Left lung (tissue), 10 donors: ENCODE measurements around the gene CCDC92. TPM values are rescaled to one million over a fixed set of nuclear protein-coding genes. Genes with fewer than 3 reads are reported as not detected.

Source experiments
- ATAC-seq: fragments of 200-7000 bp; cut with Tn5 transposase; one replicate; pipeline ENCODE4 v1.9.1; 2020; ENCODE audit warnings: moderate library complexity
- DNase-seq, 4 donors: peaks; one replicate each; pipeline ENCODE4 v3.0.0-alpha.2; 2013 to 2020
- H3K27ac ChIP-seq, 2 donors: fragments of 200-600 bp; sonication (generic) in 1 of 2; one replicate each; pipeline versions ENCODE4 v1.5.0 to v1.8.0; 2020 to 2021
- H3K27me3 ChIP-seq, 2 donors: fragments of 200-600 bp; sonication (generic) in 1 of 2; one replicate each; pipeline versions ENCODE4 v1.5.0 to v1.8.0; 2020 to 2021
- H3K36me3 ChIP-seq, 2 donors: fragments of 200-600 bp; sonication (generic) in 1 of 2; one replicate each; pipeline versions ENCODE4 v1.5.0 to v1.8.0; 2020 to 2021
- H3K4me1 ChIP-seq, 2 donors: fragments of 200-600 bp; one replicate each; pipeline ENCODE4 v1.8.0; 2021
- H3K4me3 ChIP-seq, 2 donors: fragments of 200-600 bp; sonication (generic) in 1 of 2; one replicate each; pipeline versions ENCODE4 v1.5.0 to v1.8.0; 2020 to 2021; ENCODE audit warnings: mild to moderate bottlenecking in 1 of 2
- H3K9me3 ChIP-seq, 2 donors: fragments of 200-600 bp; sonication (generic) in 1 of 2; one replicate each; pipeline versions ENCODE4 v1.5.0 to v1.8.0; 2020 to 2021
- intact Hi-C, 2 donors: fragments of 100-400 bp; cut with DNase I; formaldehyde crosslinking; loops; one replicate each; pipeline versions ENCODE4 v1.11.2 to v1.14.2; 2022
- polyA plus RNA-seq, 6 donors: library from polyadenylated mRNA; unstranded; fragments of 120-200 nt; gene quantifications; one replicate each; pipeline ENCODE4 v1.2.1, GENCODE V29; 2013; ENCODE audit not compliant: insufficient read length in 6 of 6
- total RNA-seq, 2 donors: library from RNA; stranded (reverse); fragmentation: NEBNext Ultra II Directional; extraction: Animal tissue kit (Norgen Biotek cat#: 25700); gene quantifications; one replicate each; pipeline ENCODE4 v1.2.1, GENCODE V29; 2021
- TF ChIP-seq, protein P1 (sequence below), 2 donors: fragments of 200-600 bp; sonication (generic) in 1 of 2; IDR thresholded peaks; one replicate each; pipeline versions ENCODE4 v1.5.0 to v1.8.0; 2021; ENCODE audit warnings: antibody characterized with exemption in 2 of 2
- donor health status: DM: no; HTN: yes; CAD: no.
- donor health status: DM: no; HTN: no; CAD: no.

CCDC92 gene
- total and polyA plus RNA-seq, 8 donors: 40.2 to 68.7 (median 58.1) TPM

DNA sequence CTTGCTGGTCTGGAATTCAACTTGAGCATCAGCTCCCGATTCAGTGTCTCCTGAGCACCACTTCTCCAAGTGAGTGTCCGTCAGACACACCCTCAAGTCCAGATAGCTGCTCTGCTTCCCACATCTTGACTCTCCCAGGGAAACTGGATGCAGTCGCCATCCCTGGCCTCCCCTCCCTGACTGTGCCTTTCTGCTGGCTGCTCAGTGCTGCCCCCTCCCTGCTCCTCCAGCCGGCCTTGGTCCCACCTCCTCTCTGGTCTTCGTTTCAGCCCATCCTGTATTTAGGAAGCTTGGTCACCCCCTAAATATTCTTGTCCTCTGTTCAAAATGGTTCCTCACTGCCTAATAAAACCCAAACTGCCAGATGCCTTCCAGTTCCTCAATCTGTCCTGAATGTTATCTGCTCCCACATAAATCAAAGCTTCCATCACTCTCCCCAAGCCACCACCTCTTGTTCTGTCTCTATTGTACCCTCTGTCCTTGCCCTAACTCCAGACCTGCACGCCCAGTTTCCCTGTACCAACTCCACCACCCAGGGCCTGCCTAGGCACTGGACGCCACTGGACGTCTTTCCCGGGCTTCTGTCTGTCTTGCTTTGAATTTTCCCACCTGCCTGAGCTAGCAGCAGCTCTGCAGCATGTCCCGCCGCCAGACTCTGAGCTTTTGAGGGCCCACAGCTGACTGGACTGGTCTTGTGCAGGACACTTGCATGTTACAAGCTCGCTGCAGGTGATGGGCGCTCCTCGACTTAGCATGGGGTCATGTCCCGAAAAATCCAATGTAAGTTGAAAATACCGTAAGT is 33.8 kb downstream of the CCDC92 start:
- H3K27me3 ChIP-seq: no peaks in the 10 kb centered on the region
- peaks cover 12 to 23% of the 10 kb centered on the region in 2 donors for H3K4me1 ChIP-seq
- no peak overlapping the region for H3K4me3 ChIP-seq
- ATAC-seq: peak; percentile 11
- peak overlapping the region in 1 of 2 donors; percentile 46 for H3K27ac ChIP-seq
- DNase-seq: peak in 1 of 4 donors; percentile 25
- TF ChIP-seq, protein P1, sequence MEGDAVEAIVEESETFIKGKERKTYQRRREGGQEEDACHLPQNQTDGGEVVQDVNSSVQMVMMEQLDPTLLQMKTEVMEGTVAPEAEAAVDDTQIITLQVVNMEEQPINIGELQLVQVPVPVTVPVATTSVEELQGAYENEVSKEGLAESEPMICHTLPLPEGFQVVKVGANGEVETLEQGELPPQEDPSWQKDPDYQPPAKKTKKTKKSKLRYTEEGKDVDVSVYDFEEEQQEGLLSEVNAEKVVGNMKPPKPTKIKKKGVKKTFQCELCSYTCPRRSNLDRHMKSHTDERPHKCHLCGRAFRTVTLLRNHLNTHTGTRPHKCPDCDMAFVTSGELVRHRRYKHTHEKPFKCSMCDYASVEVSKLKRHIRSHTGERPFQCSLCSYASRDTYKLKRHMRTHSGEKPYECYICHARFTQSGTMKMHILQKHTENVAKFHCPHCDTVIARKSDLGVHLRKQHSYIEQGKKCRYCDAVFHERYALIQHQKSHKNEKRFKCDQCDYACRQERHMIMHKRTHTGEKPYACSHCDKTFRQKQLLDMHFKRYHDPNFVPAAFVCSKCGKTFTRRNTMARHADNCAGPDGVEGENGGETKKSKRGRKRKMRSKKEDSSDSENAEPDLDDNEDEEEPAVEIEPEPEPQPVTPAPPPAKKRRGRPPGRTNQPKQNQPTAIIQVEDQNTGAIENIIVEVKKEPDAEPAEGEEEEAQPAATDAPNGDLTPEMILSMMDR (IDR thresholded peaks at IDR 0.05): no peak
- intact Hi-C loops: no loop called here
- H3K9me3 ChIP-seq: peaks cover 0 to 9% of the 10 kb centered on the region in 2 donors
- H3K36me3 ChIP-seq: peaks cover 0 to 67% of the 10 kb centered on the region in 2 donors

DNA sequence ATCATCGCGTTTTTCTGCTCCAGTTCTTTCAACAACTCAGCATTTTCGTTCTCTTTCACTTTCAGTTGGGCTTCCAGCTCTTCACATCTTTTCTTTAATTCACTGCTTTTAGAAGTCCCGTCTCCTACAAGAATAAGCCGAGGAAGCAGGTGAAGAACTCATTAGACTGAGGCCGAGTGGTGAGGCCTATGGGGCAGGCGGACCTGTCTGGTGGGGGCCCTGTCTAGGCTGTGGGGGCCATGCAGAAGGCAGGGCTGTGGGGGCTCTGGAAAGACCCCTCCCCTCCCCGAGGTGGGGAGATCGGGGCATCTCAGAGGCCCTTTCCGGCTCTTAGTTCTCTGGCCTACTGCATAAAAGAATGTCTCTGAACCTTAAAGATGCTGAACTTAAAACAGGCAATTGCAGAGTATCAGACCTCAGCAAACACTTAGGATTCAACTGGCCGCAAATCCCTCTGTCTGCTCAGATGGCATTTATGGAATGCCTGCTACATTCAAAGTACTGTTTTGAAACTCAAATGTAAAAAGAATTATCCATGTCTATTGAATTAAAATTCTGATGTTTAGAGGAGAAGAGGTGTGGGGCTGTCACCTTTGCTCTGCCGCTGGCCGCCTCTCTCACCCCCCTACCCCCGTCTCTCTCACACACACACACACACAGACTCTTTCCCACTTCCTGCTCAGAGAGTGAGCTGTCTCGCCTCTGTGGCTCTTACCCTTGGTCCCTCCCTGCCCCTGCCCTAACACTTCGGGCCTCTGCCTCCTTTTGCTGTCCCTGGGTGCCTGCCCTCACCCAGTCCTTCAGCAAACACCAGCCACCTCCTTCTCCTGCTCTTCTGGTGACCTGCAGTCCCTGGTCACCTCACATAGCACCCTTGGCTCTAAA is 34.7 kb downstream of the CCDC92 start:
- peak in 1 of 4 donors; percentile 57 for DNase-seq
- TF ChIP-seq, protein P1 (IDR thresholded peaks at IDR 0.05): no peak
- peaks cover 12 to 23% of the 10 kb centered on the region in 2 donors for H3K4me1 ChIP-seq

DNA sequence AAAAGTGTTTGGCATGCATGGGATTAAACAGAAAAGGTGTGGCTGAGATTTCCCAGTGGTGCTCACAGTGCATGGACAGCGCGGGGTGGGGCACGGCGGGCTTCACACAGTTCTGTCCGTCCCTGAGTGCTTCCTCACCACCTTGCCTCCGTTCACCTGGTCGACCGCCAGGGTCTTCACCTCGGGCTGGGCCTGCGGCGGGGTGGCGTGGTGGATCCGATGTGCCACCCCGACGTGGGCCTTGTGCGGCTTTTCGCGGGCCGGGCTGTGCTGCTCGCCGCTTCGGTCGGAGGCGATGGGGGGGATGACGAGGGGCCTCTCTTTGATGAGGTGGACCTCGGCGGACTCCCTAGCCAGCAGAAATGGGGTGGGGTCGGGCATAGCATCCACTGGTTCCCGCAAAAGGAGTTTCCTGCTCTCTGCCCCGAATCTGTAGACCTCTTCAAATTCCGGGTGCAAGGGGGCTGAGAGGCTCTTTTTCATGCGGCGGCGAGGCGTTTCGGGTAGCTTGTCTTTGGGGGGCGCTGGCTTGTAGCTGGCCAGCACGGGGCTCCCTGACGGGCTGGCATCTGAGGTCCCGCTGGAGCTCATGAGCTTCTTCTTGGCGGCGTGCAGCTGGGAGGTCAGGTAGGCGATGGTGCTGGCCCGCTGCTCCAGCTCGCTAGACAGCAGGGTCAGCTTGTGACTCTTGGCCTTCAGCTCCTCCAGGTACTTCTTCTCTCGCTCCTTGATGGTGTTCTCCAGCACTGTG is 35.5 kb downstream of the CCDC92 start:
- intact Hi-C loops: no loop called here
- no peak for ATAC-seq
- Histone ChIP-seq H3K4me3 (no peak overlapping the region), H3K4me1 (peaks cover 12 to 23% of the 10 kb centered on the region in 2 donors), H3K9me3 (peaks cover 0 to 4% of the 10 kb centered on the region in 2 donors), H3K27ac (peak overlapping the region in 1 of 2 donors; percentile 46), H3K27me3 (no peaks in the 10 kb centered on the region), H3K36me3 (peaks cover 0 to 53% of the 10 kb centered on the region in 2 donors)
- DNase-seq: no peak
- TF ChIP-seq, protein P1 (IDR thresholded peaks at IDR 0.05): no peak

More for the DNA sequence above, 34.7 kb downstream of the CCDC92 start:
- peak; percentile 83 for ATAC-seq
- Histone ChIP-seq H3K9me3 (peaks cover 0 to 9% of the 10 kb centered on the region in 2 donors), H3K36me3 (peaks cover 0 to 61% of the 10 kb centered on the region in 2 donors), H3K27ac (peak overlapping the region; percentile 44 to 46), H3K27me3 (no peaks in the 10 kb centered on the region), H3K4me3 (no peak overlapping the region)
- intact Hi-C loops: no loop called here

DNA sequence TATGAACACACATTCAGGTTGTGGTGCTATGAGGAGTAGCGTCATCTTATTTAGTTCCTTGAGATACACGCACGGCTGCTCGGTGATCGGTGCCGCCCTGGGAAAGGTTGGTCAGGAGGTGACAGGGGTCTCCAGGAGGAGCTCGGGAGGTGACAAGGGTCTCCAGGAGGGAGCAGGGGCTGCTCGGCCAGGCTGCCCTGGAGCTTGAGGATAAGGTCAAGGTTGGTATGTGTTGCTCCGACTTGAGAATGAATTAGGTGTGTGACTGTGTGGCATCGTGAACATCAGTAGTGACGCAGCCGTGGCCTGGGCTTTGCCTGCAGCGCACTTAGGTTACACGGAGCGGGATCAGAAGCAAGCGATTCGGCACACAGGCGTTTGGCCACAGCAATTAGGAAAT is 36.2 kb downstream of the CCDC92 start:
- H3K4me1 ChIP-seq: peaks cover 12 to 23% of the 10 kb centered on the region in 2 donors
- no peak for ATAC-seq
- H3K9me3 ChIP-seq: no peaks in the 10 kb centered on the region
- no peak overlapping the region for H3K27ac ChIP-seq
- TF ChIP-seq, protein P1 (IDR thresholded peaks at IDR 0.05): no peak
- H3K36me3 ChIP-seq: peaks cover 0 to 49% of the 10 kb centered on the region in 2 donors
- no peaks in the 10 kb centered on the region for H3K27me3 ChIP-seq
- no peak for DNase-seq
- no peak overlapping the region for H3K4me3 ChIP-seq
- intact Hi-C loops: no loop called here
